ENCODE data around the gene PTPN1.
"Not testable (repeated sequence)": the region's sequence is repeated elsewhere in the genome, so short reads cannot be mapped to it uniquely, and the experiment has no call there.

PTPN1 gene

DNA sequence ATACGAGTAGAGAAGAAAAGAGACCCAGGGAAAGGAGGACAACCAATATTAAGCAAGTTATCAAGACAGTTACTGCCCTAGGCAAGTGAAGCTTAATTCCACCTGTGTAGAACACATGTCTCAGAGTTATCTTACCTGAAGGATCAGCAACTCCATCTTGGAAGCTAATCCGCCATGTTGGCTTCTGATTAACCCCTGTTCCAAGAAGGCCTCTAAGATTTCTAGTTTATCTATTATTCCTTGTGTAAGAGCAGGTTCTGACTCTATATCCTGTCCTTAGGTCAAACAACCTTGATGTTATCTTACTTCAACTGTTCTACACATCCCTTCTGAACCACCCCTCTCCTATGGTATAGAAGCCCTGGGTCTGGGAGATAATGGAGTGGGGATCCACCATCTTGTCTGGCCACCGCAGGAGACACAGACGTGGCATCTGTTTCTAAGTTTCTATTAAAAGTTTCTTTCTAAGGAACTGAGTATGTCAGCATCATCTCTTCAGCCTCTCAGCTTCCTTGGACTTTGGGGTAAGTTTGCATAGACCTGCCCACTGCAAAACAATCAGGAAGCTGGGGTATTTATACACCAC, 27.7 kb upstream of the PTPN1 start:
- no peak for DNase-seq

DNA sequence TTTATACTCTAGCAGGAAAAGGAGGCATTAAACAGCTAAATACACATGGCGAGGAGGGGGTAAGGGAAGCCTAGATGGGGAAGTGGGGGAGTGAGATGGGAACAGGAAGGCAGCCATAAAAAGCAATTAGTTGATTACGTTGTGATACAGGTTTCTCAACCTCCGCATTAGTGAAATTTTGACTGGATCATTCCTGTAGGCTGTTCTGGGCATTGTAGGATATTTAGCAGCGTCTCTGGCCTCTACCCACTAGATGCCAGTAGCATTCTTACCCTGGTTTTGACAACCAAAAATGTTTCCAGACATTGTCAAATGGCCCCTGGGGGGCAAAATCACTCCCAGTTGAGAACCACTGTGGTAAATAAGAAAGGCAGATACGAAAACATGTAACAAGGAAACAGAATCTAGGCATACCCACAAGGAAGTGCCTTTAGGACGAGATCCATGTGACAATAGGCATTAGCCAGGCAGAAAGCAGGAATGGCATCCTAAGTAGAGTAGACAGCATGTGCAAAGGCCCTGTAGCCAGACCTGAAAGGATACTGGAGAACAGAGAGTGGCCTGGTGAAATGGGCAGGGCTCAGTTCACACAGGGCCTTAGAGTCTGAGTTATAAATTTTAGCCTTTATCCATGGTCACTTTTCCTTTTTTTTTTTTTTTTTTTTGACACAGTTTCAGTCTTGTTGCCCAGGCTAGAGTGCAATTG, 25.8 kb upstream of the PTPN1 start:
- DNase-seq = no peak

DNA sequence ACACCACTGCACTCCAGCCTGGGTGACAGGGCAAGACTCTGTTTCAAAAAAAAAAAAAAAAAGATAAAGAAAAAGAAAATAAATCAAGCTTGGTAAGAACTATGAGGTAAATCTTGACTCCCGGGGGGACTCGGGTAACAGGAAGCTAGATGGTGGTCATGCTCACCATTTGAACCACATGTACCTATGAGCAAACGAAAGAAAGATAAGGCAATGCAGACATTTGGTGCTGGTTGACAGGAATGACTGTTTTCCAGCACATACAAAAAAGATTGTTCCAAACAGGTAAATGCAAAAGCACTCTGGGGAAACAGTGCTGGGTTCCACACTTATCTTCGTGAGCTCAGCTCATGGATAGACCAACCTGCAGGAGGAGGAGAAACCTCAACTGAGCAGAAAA, 22.8 kb upstream of the PTPN1 start:
- DNase-seq = no peak

DNA sequence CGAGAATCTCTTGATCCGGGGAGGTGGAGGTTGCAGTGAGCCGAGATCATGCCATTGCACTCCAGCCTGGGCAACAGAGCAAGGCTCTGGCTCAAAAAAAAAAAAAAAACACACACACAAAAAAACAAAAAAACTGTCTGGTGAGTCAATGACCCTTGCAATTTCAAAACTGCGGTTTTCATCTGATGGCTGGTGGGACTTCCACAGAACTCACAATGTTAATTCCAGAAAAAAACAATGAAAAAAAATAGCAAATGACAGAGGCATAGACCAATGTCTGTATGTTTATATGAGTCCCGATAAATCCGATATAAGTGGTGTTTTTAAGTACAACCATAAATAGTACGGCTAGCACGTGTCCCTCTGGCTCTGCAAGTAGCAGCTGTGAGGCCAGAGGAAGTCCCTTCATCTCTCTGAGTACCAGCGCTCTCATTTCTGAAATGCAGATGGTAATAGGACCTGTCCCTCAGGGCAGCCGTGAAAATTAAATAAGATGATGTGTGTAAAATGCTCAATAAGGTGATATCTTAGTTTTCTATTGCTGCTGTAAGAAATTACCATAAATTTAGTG, 21.9 kb upstream of the PTPN1 start:
- DNase-seq = no peak

DNA sequence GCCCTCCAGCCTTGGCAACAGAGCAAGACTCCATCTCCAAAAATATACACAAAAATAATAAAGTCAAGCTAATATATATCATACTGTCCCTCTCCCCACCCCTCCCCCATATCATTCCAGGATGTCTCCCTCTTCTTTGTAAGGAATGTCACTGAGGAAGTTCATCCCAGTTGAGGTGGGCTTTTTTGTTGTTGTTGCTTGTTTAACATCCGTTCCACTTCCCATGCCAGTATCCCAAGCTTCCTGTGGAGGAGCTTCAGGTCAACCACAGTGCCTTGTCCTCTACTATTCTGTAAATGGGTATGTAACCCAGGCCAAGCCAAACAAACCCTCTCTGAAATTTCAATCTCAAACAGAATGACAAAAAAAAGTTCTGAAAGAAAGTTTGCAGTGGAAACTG, 19.0 kb upstream of the PTPN1 start:
- no peak for DNase-seq

DNA sequence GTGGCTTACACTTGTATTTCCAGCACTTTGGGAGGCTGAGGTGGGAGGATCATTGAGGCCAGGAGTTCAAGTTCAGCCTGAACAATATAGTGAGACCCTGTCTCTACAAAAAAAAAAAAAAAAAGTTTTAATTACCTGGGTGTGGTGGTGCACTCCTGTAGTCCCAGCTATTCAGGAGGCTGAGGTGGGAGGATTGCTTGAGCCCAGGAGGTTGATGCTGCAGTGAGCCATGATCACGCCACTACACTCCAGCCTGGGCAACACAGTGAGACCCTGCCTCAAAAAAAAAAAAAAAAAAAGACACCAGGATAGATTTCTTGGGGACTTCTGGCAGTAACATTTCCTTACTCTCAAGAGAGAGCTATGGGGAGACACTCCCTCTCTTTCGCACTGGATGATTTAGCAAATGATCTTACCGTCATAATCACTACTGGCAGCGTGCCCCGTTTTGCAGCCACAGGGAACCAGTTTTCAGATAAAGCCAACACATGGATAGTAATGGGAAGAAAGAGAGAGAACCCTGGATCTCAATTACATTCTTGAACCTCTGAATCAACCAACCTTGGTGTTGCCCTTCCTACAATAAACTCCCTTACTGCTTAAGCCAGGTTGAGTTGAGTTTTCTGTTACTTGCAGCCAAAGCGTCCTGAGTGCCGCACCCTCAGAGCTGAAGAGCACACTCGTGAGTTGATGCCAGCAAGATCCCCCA, 18.1 kb upstream of the PTPN1 start:
- DNase-seq = peak; percentile 34

DNA sequence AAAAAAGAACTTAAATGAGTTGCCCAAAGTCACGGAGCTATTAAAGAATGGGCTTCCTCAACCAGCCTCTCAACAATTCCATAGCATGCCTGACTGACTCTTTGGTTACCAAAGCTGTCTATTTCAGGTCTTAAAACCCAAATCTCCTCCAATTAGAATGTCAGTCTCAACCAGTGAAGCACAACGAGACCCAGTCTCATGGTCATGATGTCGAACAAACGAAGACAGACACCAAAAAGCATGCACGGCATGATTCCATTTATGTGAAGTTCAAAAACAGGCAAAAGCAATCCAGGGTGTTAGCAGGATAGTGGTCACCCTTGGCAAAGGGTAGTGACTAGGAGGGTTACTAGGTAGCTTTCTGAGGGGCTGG, 16.3 kb upstream of the PTPN1 start:
- no peak for DNase-seq

DNA sequence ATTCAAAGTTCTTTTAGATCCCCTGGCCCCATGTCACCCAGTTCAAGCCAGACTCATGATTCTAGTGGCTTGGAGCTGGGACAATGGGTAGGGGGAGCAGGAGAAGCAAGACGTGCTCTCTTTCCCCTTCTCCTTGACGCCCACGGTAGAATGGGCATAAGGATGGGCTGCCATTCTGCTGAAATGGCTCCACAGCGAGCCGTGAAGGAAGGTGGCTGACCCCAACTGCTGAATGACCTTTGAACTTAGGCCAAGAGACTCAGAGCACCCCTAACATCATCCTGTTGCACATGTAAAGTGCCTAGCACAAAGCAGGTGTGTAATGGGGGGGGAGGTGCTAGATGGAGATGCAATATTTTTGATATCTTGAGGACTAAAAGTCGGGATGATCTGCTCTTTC, 15.8 kb upstream of the PTPN1 start:
- no peak for DNase-seq

DNA sequence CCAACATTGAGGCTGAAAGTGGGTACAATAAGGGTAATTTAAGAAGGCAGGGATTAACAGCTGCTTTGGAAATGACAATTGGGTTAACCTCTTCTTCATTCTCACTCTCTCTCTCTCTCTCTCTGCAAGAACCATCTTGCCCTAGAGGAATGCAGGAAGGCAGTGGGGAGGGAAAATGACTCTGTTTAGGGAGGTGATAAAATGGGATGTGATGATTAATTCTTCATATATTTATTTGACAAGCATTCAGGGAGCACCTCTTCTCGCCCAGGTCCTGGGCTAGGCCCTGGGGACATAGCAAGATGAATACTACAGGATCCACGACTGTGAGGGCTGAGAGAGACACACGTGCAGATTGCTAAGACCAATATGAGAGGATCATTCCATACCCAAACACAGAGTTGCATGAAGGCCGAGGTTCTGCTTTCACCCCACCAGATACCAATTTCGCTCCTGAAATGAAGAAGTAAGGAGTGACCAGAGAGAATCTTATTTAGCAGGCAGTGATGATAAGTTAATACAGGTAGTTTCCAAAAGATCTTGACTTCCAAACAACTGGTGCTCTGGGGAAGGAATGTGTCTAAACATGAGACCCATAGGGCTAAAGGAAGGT, 13.3 kb upstream of the PTPN1 start:
- DNase-seq = no peak

DNA sequence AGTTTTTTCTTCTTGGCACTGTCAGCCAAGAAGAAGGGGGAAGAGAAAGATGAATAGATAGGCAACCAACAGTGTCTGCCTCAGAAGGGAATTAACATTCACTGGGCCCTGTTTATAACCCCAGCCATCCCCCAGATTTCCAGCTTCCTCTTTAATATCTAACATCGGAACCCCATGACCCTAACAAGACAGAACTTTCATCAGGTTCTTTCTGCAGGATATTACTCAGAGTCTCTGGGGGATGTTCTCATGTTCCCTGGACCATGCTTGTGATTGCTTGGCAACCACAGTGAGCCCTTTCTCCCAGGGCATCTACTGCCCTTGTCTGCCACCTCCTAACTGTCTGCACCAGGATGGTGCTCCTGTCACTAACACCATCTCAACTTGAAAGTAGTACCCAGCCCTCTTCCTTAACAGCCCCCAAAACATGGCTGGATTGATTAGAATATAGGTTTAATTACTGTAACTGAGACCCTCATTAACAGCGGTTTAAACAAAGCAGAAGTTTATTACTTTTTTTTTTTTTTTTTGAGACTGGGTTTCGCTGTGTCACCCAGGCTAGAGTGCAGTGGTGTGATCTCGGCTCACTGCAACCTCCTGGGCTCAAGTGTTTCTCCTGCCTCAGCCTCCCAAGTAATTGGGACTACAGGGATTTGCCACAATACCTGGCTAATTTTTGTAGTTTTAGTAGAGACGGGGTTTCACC, 12.0 kb upstream of the PTPN1 start:
- no peak for DNase-seq

DNA sequence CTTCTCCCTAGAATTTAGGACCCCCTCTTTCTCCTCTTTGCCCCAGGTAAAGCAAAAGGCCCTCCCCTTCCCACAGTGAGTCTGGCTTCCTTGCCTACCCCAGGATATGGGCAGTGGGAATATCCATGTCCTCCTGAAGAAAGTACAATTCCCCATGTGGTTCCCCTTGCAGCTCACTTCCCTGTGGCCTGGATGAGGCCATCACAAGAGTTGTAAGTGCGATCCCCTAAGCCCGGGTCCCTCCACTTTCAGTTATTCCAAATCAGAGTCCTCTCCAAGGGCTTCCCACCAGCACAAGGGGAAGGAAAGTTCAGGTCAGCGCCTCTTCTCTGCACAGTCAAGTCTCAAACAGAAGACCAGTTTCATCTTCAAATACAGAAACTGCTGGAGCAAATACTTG, 10.2 kb upstream of the PTPN1 start:
- DNase-seq = no peak

DNA sequence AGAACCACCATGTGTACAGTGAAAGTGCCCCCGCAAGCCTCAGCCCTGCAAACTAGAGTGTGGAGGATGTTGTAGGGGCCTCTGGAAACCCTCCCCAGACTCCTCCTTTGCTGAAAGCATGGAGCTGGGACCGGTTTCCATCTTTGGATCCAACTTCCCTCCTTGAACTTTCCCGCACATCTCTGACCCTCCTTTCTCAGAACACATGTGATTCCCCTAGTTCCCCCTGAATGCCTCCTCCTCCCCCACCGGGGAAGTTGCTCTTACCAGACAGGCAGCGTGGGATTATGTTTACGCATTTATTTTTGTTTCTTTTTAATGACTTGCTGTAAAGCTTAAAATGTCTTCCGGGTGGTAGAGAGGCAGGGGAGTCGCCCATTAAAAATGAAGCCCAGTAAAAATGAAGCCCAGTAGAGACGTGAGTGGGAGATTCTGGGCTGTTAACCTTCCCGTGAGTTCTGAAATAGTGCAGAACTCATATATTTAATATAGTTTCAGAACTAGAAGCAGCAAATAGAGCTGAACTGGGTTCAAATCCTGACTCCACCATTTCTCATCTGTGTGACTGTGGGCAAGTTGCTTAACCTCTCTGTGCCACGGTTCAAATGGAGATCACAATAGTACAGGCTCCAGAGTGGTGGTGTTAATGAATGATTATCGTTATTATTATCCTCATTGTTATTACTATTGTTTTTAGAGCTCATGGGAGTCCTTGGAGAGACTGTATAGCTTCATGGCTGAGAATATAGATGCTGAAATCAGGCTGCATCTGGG, 8.0 kb upstream of the PTPN1 start:
- no peak for DNase-seq

DNA sequence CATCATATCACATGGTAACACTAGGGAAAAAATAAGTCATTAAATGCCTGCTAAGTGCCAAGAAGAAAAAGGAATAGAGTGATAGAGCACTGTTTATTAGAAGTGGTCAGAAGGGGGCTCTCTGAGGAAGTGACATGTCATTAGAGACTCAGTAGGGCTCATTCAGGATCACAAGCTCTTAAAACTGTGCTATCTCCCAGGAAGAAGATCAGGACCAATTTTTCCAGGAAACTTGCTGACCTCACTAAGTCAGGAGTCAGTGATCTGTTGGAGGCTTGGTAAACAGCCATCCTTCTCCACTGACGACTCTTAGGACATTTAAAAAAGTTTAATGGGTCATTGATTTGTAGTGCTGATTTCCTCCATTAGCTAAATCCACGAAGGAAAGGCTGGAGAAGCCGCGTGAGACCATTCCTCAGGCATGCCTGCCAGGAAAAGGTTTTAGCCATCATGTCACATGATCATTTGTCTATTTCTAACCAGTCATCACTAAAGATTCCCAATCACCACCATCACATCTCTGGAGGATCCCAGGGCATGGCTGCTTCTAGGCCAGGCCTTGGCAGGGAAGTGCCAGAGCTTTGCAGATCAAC, 5.9 kb upstream of the PTPN1 start:
- DNase-seq = no peak

DNA sequence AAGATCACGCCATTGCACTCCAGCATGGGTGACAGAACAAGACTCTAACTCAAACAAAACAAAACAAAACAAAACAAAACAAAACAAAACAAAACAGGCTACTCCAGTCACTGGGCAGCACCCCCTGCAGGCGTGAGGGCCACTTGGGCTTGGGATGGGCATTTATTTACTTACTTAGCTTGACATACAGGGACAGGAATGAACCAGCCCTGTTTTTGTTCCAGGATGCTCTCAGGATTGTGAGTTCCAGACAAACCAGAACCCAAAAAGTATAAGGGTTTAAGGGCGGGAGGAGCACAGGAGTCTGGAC, 4.0 kb upstream of the PTPN1 start:
- no peak for DNase-seq

DNA sequence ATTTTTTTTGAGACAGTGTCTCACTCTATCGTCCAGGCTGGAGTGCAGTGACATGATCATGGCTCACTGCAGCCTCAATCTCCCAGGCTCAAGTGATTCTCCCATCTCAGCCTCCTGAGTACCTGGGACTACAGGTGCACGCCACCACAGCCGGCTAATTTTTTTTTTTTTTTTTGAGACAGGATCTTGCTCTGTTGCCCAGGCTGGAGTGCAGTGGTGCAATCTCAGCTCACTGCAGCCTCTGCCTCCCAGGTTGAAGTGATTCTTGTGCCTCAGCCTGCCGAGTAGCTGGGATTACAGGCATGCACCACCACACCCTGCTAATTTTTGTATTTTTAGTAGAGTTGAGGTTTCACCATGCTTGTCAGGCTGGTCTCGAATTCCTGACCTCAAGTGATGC, 2.4 kb upstream of the PTPN1 start:
- DNase-seq = not testable (repeated sequence)

DNA sequence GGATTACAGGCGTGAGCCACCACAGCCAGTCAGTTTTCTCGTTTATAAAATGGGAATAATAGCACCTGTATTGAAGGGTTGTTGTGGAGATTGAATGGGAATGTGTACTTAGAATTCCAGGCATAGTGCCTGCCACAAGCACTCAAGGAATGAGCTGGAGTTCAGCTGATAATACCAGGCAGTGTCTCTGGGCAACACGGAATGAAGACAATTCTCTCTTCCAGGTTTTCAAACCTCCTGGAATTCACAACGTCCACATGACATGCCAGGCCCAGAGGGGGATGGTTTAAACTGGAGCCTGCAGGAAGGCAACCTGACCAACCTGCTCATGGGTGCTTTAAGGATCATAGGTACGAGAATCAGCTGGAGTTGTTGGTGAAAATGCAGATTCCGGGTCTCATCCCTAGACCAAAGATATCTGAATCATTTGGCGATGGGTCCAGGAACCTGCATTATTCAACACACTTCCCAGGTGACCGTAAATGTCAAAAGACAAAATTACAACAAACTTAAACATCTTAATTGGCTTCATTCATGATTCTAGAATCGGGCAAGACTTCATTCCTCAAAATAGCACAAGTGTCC, 1.9 kb upstream of the PTPN1 start:
- DNase-seq = no peak

DNA sequence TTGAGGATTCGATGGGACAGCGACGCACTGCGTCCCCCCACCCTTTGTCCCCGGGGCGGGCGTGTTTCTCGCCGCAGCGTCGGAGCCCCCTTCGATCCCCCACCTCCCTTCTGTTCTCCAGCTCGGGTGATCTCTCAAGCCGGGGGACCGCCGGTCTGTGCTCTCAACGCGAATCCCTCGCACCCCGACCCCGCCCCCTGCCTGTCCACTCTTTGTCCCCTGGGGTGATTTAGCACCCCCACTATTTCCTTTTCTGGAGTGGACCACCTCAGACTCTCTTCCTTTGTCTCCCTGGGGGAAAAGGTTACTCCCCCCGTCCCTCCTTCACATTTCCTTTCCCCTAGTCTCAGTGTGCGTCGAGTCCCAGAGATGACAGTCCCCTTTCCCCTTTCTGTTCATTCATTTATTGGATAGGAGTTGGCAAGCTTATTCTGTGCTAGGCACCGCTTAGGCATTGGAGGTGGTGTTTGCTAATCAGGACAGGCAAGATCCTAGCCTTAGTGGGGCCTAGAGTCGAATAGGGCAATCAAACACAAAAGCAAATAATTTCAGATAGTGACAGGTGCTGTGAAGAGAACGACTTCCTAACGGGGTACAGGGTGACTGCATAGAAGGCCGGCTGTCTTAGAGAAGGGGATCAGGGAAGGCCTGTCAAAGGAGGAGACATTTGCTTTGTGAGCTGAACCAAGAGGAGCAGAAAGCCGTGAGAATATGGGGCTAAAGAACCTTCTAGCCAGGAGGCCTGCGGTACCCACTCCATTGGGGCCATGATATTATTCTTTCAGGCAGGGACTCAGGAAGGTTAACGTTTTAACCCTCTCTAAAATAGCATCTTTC, 741 bp downstream of the PTPN1 start:
- no peak for DNase-seq

DNA sequence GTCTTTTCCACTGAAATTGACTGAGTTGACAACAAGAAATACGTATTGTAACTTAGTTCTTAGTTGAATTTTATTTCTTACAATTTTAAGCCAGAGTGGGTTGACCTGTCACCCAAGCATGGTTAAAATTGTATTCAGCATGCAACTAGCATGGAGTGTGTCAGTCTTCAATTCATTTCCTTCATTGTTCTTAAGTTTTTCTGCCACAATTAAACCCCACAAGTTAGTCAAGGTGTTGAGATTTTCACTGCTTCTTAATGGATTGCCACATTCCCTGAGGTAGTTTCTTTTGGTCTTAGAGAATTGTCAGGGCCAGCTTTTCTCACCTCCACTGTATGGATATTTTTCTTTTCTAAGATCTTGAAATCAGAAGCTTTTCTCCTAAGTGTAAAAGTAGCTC, 2.1 kb downstream of the PTPN1 start:
- no peak for DNase-seq

DNA sequence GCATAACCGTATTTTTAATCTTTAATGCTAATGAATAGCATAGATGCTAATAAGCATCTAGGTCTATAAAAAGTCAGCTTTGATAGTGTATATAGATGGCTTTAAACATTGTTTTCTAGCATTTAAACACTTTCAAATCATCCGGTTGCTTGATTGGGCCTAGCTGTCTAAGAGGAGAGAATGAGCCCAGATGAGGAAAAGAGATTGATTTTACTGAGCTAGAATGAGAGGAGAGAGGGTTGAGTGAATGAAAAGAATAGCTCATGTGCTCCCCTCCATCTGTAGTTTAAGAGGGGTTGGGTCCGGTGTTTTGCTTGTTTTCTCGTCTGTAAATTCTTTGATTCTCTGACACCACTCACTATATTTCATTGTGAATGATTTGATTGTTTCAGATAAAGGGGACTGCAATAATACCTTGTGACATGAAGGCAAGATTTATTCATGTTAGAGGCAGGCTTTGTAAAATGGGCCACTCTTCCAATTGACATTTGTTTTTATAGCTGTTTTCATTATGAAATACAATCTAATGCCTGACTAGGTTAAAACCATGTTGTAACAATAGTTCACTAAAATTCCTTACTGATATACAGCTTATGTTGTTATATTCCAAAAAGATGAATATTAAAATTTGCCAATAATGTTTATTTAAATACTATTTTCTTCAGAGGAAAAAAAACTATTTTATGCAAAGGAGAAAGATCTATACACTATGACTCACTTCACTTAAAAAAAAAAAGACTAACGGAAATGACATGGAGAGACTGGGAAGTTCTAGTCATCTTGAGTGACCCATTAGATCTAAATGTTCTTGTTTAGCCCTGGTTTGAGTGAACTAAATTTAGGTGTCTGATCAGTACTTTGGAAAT, 3.2 kb downstream of the PTPN1 start:
- DNase-seq = no peak

DNA sequence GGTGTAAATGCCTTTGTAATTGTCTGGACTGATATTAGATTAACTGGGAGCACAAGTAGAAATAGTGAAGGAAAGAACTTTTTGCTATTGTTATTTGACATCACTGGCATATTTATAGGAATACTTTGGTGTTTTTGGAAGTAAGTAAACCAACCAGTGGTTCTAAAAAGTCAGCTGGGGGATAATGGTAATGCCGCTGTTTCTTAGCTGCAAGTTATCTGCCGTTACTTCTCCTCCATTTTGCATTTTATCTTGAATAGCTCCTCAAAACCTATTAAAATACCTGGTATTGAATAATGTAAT, 3.8 kb downstream of the PTPN1 start:
- no peak for DNase-seq
